HCT116 (cell line): Measurements from ENCODE around the gene TMEM219. TPM values are rescaled to one million over a fixed set of nuclear protein-coding genes. Genes with fewer than 3 reads are reported as not detected.

Source experiments
- ATAC-seq: fragments of 200-7000 bp; cut with Tn5 transposase; 2 replicates; pipeline ENCODE4 v1.9.1; 2020; ENCODE audit warnings: mild to moderate bottlenecking, moderate library complexity
- BruUV-seq: library from RNA; stranded (reverse); fragments of 400-500 nt; replicated peaks from 2 replicates; lab custom pipeline; 2021; lab: Mats Ljungman, UMichigan
- CTCF ChIA-PET: fragments of 300-600 bp; sonication (Branson Sonifier 250); formaldehyde crosslinking; loops from one replicate; lab custom pipeline; 2021; ENCODE audit warnings: antibody characterized with exemption; lab: Charles Lee
- POLR2A ChIA-PET: fragments of 300-600, 350-600 bp; sonication (Branson Sonifier 250); formaldehyde crosslinking; loops from one replicate; lab custom pipeline; 2021; ENCODE audit warnings: antibody characterized with exemption; lab: Charles Lee
- RAD21 ChIA-PET, 2 experiments: fragments of 300-600 bp; sonication (Branson Sonifier 250); formaldehyde crosslinking; loops; one replicate each; lab custom pipeline; 2023; ENCODE audit warnings: low total read pairs in 2 of 2; ENCODE audit not compliant: uncharacterized antibody in 2 of 2, unreplicated experiment in 2 of 2, low non-redundant PET in 1 of 2; lab: Charles Lee
- DNase-seq: peaks from one replicate; pipeline ENCODE4 v3.0.0-alpha.2; 2010; ENCODE audit warnings: low read depth, low spot score
- H2AFZ ChIP-seq: fragments of 200-600 bp; shearing (Covaris generic), sonication (generic); 2 replicates; pipeline ENCODE4 v1.6.1; 2017; ENCODE audit warnings: low read depth, mixed run types, mixed read lengths, antibody characterized with exemption, low read length; ENCODE audit not compliant: poor library complexity, severe bottlenecking
- H3K27ac ChIP-seq: 2 replicates; pipeline ENCODE4 v1.5.1; 2012; ENCODE audit warnings: low read depth, low read length
- H3K27me3 ChIP-seq: fragments of 200-600 bp; sonication (generic); 2 replicates; pipeline ENCODE4 v1.6.1; 2016; ENCODE audit warnings: mixed run types, low read length, mixed read lengths; ENCODE audit not compliant: insufficient read depth
- H3K36me3 ChIP-seq, 2 experiments: fragments of 200-500 bp in 1 of 2; fragments of 200-600 bp in 1 of 2; sonication (Bioruptor generic) in 1 of 2; sonication (generic) in 1 of 2; 2 replicates each; pipeline versions ENCODE4 v1.5.1 to v1.6.1; 2014 to 2016; ENCODE audit warnings: low read length in 2 of 2, inconsistent platforms in 1 of 2, mixed read lengths in 1 of 2, mixed run types in 1 of 2; ENCODE audit not compliant: insufficient read depth in 2 of 2, control insufficient read depth in 1 of 2
- H3K4me1 ChIP-seq, 2 experiments: fragments of 200-600 bp in 1 of 2; sonication (generic) in 1 of 2; 2 replicates each; pipeline versions ENCODE4 v1.5.1 to v1.6.1; 2012 to 2017; ENCODE audit warnings: low read length in 2 of 2, inconsistent platforms in 1 of 2, mild to moderate bottlenecking in 1 of 2, mixed read lengths in 1 of 2, mixed run types in 1 of 2, moderate library complexity in 1 of 2; ENCODE audit not compliant: insufficient read depth in 2 of 2, control insufficient read depth in 1 of 2
- H3K4me2 ChIP-seq: fragments of 200-600 bp; sonication (generic); 2 replicates; pipeline ENCODE4 v1.6.1; 2017; ENCODE audit warnings: mixed run types, low read length, mixed read lengths
- H3K4me3 ChIP-seq, 2 experiments: fragments of 200-600 bp in 1 of 2; sonication (generic) in 1 of 2; replicated peaks in 1 of 2; 2 replicates each; pipeline ENCODE4 v1.5.1; 2011 to 2016; ENCODE audit warnings: low read length in 2 of 2, control low read depth in 1 of 2, low read depth in 1 of 2, mild to moderate bottlenecking in 1 of 2, mixed read lengths in 1 of 2, mixed run types in 1 of 2
- H3K79me2 ChIP-seq: fragments of 200-600 bp; sonication (generic); 2 replicates; pipeline ENCODE4 v1.6.1; 2017; ENCODE audit warnings: mild to moderate bottlenecking, mixed run types, low read length, moderate library complexity, mixed read lengths; ENCODE audit not compliant: insufficient read depth
- H3K9ac ChIP-seq: fragments of 200-600 bp; sonication (generic); 2 replicates; pipeline ENCODE4 v1.6.1; 2016; ENCODE audit warnings: low read length, mixed read lengths
- H3K9me2 ChIP-seq: fragments of 200-600 bp; sonication (generic), shearing (Covaris generic); 2 replicates; pipeline ENCODE4 v1.6.1; 2017; ENCODE audit warnings: mixed run types, mild to moderate bottlenecking, moderate library complexity; ENCODE audit not compliant: insufficient read depth
- H3K9me3 ChIP-seq, 2 experiments: fragments of 200-500 bp in 1 of 2; fragments of 200-600 bp in 1 of 2; sonication (Bioruptor generic) in 1 of 2; sonication (generic) in 1 of 2; 2 replicates each; pipeline ENCODE4 v1.6.1; 2014 to 2017; ENCODE audit warnings: low read length in 2 of 2, mixed read lengths in 2 of 2, inconsistent platforms in 1 of 2, low read depth in 1 of 2, mild to moderate bottlenecking in 1 of 2, mixed run types in 1 of 2, moderate library complexity in 1 of 2; ENCODE audit not compliant: control insufficient read depth in 1 of 2, insufficient read depth in 1 of 2
- H4K20me1 ChIP-seq: fragments of 200-600 bp; sonication (generic), shearing (Covaris generic); 2 replicates; pipeline ENCODE4 v1.6.1; 2017; ENCODE audit warnings: mixed run types, mild to moderate bottlenecking, moderate library complexity; ENCODE audit not compliant: insufficient read depth
- EGR1 ChIP-seq: IDR thresholded peaks from 2 replicates; pipeline ENCODE4 v1.6.1; 2012; ENCODE audit warnings: low read depth
- ELF1 ChIP-seq: IDR thresholded peaks from 2 replicates; pipeline ENCODE4 v1.6.1; 2012; ENCODE audit warnings: low read depth, borderline replicate concordance
- EZH2phosphoT487 ChIP-seq: fragments of 200-600 bp; IDR thresholded peaks from 2 replicates; pipeline ENCODE4 v1.6.1; 2018; ENCODE audit warnings: antibody characterized with exemption, borderline replicate concordance
- FOSL1 ChIP-seq: IDR thresholded peaks from 2 replicates; pipeline ENCODE4 v1.6.1; 2012; ENCODE audit warnings: low read depth
- POLR2AphosphoS5 ChIP-seq: IDR thresholded peaks from 2 replicates; pipeline ENCODE4 v1.6.1; 2011; ENCODE audit warnings: mild to moderate bottlenecking, low read depth, low read length, moderate library complexity
- SRF ChIP-seq: IDR thresholded peaks from 2 replicates; pipeline ENCODE4 v1.6.1; 2012; ENCODE audit warnings: low read depth
- YY1 ChIP-seq: IDR thresholded peaks from 2 replicates; pipeline ENCODE4 v1.6.1; 2011; ENCODE audit warnings: low read length, low read depth, moderate library complexity, mild to moderate bottlenecking; ENCODE audit not compliant: insufficient replicate concordance; ENCODE audit errors: extremely low read depth
- ZFX ChIP-seq: fragments of 450-650 bp; IDR thresholded peaks from 2 replicates; pipeline ENCODE4 v1.6.1; 2017
- intact Hi-C: fragments of 100-400 bp; cut with micrococcal nuclease; formaldehyde crosslinking; loops from 2 replicates; pipeline ENCODE4 v1.10.0; 2022
- total RNA-seq: library from RNA; stranded (reverse); gene quantifications from one replicate; pipeline ENCODE4 v1.2.1, GENCODE V29; 2021; ENCODE audit not compliant: unreplicated experiment
- TF ChIP-seq, protein P1 (sequence below): IDR thresholded peaks from 2 replicates; pipeline ENCODE4 v1.6.1; 2011; ENCODE audit warnings: mild to moderate bottlenecking, low read length, moderate library complexity; ENCODE audit not compliant: insufficient replicate concordance; ENCODE audit errors: extremely low read depth
- TF ChIP-seq, protein P2 (sequence below): IDR thresholded peaks from 2 replicates; pipeline ENCODE4 v1.6.1; 2012; ENCODE audit warnings: low read depth
- TF ChIP-seq, protein P3 (sequence below): IDR thresholded peaks from 2 replicates; pipeline ENCODE4 v1.6.1; 2012
- TF ChIP-seq, protein P4 (sequence below): IDR thresholded peaks from 2 replicates; pipeline ENCODE4 v1.6.1; 2012

Gene TMEM219
- total RNA-seq, 1 experiment from 2014 or later: 75.5 TPM

DNA sequence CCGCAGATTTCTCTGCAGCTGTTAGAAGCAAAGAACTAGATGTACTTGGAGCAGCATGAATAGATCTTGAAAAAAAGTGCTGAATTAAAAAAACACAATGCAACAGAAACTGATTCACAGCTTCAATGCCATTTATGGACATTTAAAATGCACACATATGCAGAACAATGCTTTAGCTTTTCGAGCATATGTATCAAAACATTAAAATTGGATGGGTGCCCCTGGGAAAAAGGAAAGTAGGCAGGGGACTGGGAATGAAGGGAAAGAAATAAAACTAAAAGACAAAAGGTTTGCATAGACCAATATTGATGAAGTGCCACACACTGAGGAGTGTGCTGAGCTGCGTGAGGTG is 40.9 kb upstream of the TMEM219 start:
- no peaks in the 10 kb centered on the region for H3K27me3 ChIP-seq
- no peak overlapping the region for H2AFZ ChIP-seq
- no peak for DNase-seq
- H3K9me3 ChIP-seq: no peaks in the 10 kb centered on the region
- H3K4me3 ChIP-seq: no peak overlapping the region
- no peaks in the 10 kb centered on the region for H4K20me1 ChIP-seq
- no peak overlapping the region for H3K4me2 ChIP-seq
- peaks cover 26 to 36% of the 10 kb centered on the region in 2 experiments; a peak in 3 of 4 replicates for H3K36me3 ChIP-seq
- no peaks in the 10 kb centered on the region for H3K9me2 ChIP-seq
- TF ChIP-seq SRF (no peak), EZH2phosphoT487 (no peak), ELF1 (no peak), POLR2AphosphoS5 (no peak), FOSL1 (no peak), YY1 (no peak), ZFX (no peak), EGR1 (no peak)
- TF ChIP-seq, protein P1, sequence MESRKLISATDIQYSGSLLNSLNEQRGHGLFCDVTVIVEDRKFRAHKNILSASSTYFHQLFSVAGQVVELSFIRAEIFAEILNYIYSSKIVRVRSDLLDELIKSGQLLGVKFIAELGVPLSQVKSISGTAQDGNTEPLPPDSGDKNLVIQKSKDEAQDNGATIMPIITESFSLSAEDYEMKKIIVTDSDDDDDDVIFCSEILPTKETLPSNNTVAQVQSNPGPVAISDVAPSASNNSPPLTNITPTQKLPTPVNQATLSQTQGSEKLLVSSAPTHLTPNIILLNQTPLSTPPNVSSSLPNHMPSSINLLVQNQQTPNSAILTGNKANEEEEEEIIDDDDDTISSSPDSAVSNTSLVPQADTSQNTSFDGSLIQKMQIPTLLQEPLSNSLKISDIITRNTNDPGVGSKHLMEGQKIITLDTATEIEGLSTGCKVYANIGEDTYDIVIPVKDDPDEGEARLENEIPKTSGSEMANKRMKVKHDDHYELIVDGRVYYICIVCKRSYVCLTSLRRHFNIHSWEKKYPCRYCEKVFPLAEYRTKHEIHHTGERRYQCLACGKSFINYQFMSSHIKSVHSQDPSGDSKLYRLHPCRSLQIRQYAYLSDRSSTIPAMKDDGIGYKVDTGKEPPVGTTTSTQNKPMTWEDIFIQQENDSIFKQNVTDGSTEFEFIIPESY: no peak
- TF ChIP-seq, protein P2, sequence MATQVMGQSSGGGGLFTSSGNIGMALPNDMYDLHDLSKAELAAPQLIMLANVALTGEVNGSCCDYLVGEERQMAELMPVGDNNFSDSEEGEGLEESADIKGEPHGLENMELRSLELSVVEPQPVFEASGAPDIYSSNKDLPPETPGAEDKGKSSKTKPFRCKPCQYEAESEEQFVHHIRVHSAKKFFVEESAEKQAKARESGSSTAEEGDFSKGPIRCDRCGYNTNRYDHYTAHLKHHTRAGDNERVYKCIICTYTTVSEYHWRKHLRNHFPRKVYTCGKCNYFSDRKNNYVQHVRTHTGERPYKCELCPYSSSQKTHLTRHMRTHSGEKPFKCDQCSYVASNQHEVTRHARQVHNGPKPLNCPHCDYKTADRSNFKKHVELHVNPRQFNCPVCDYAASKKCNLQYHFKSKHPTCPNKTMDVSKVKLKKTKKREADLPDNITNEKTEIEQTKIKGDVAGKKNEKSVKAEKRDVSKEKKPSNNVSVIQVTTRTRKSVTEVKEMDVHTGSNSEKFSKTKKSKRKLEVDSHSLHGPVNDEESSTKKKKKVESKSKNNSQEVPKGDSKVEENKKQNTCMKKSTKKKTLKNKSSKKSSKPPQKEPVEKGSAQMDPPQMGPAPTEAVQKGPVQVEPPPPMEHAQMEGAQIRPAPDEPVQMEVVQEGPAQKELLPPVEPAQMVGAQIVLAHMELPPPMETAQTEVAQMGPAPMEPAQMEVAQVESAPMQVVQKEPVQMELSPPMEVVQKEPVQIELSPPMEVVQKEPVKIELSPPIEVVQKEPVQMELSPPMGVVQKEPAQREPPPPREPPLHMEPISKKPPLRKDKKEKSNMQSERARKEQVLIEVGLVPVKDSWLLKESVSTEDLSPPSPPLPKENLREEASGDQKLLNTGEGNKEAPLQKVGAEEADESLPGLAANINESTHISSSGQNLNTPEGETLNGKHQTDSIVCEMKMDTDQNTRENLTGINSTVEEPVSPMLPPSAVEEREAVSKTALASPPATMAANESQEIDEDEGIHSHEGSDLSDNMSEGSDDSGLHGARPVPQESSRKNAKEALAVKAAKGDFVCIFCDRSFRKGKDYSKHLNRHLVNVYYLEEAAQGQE: no peak
- TF ChIP-seq, protein P3, sequence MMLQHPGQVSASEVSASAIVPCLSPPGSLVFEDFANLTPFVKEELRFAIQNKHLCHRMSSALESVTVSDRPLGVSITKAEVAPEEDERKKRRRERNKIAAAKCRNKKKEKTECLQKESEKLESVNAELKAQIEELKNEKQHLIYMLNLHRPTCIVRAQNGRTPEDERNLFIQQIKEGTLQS: no peak
- TF ChIP-seq, protein P4, sequence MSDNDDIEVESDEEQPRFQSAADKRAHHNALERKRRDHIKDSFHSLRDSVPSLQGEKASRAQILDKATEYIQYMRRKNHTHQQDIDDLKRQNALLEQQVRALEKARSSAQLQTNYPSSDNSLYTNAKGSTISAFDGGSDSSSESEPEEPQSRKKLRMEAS: no peak
- ChIA-PET POLR2A (no interaction called here), CTCF (no interaction called here), RAD21 (no interaction called here)
- ATAC-seq: no peak
- BruUV-seq: no TSS peak
- intact Hi-C loops: no loop called here
- H3K4me1 ChIP-seq: peaks cover 4 to 11% of the 10 kb centered on the region in 2 experiments; a peak in 2 of 4 replicates
- no peak overlapping the region for H3K27ac ChIP-seq
- peaks cover 57% of the 10 kb centered on the region for H3K79me2 ChIP-seq
- no peak overlapping the region for H3K9ac ChIP-seq
